ENCODE data around the gene SPART.
"Not testable (repeated sequence)": the region's sequence is repeated elsewhere in the genome, so short reads cannot be mapped to it uniquely, and the experiment has no call there.

The SPART gene

GRCh38 chr13:36354842-36355623 lies 8.8 kb upstream of the SPART start:
- no peak for DNase-seq (ENCODE audit: low read depth in 2 of 2)

GRCh38 chr13:36353001-36353400 lies 6.8 kb upstream of the SPART start:
- no peak for DNase-seq (ENCODE audit: low read depth in 2 of 2)

- no peak for DNase-seq (ENCODE audit: low read depth in 2 of 2)
These were observed 6.2 kb upstream of the SPART start for GRCh38 chr13:36352350-36352749.

GRCh38 chr13:36347531-36348210 lies 1.5 kb upstream of the SPART start:
- DNase-seq (ENCODE audit: low read depth in 2 of 2) = no peak

- DNase-seq (ENCODE audit: low read depth in 2 of 2) = peak; percentile 62 to 67
These were observed 564 bp downstream of the SPART start for GRCh38 chr13:36345438-36346221.

- DNase-seq (ENCODE audit: low read depth in 2 of 2) = no peak
These were observed 1.2 kb downstream of the SPART start for GRCh38 chr13:36344886-36345437.

- no peak for DNase-seq (ENCODE audit: low read depth in 2 of 2)
These were observed 2.0 kb downstream of the SPART start for GRCh38 chr13:36344173-36344572.

GRCh38 chr13:36343766-36344165 lies 2.4 kb downstream of the SPART start:
- DNase-seq (ENCODE audit: low read depth in 2 of 2) = no peak

- DNase-seq (ENCODE audit: low read depth in 2 of 2) = no peak
These were observed 3.5 kb downstream of the SPART start for GRCh38 chr13:36342715-36343114.

GRCh38 chr13:36341718-36342117 lies 4.5 kb downstream of the SPART start:
- no peak for DNase-seq (ENCODE audit: low read depth in 2 of 2)

- DNase-seq (ENCODE audit: low read depth in 2 of 2) = no peak
These were observed 6.5 kb downstream of the SPART start for GRCh38 chr13:36339600-36340155.

- no peak for DNase-seq (ENCODE audit: low read depth in 2 of 2)
These were observed 8.1 kb downstream of the SPART start for GRCh38 chr13:36337938-36338641.

GRCh38 chr13:36332986-36333385 lies 13.2 kb downstream of the SPART start:
- DNase-seq (ENCODE audit: low read depth in 2 of 2) = no peak

- not testable (repeated sequence) for DNase-seq (ENCODE audit: low read depth in 2 of 2)
These were observed 13.9 kb downstream of the SPART start for GRCh38 chr13:36332255-36332654.

GRCh38 chr13:36331280-36331679 lies 14.9 kb downstream of the SPART start:
- no peak for DNase-seq (ENCODE audit: low read depth in 2 of 2)

GRCh38 chr13:36329361-36329760 lies 16.8 kb downstream of the SPART start:
- no peak for DNase-seq (ENCODE audit: low read depth in 2 of 2)

- DNase-seq (ENCODE audit: low read depth in 2 of 2) = no peak
These were observed 17.4 kb downstream of the SPART start for GRCh38 chr13:36328821-36329220.

GRCh38 chr13:36325912-36326311 lies 20.3 kb downstream of the SPART start:
- no peak for DNase-seq (ENCODE audit: low read depth in 2 of 2)

- DNase-seq (ENCODE audit: low read depth in 2 of 2) = not testable (repeated sequence)
These were observed 21.3 kb downstream of the SPART start for GRCh38 chr13:36324881-36325280.

GRCh38 chr13:36323951-36324566 lies 22.1 kb downstream of the SPART start:
- no peak for DNase-seq (ENCODE audit: low read depth in 2 of 2)

GRCh38 chr13:36323408-36323807 lies 22.8 kb downstream of the SPART start:
- DNase-seq (ENCODE audit: low read depth in 2 of 2) = no peak

Data from fibroblast of skin of left biceps (primary cell).